Heart right ventricle (tissue), 16 donors: Measurements from ENCODE around the gene MIF4GD. TPM values are rescaled to one million over a fixed set of nuclear protein-coding genes. Genes with fewer than 3 reads are reported as not detected.

Experiments used
- ATAC-seq, 8 donors: fragments of 200-7000 bp; cut with Tn5 transposase; one replicate each; pipeline ENCODE4 v1.9.1; 2020; ENCODE audit warnings: mild to moderate bottlenecking in 8 of 8, moderate library complexity in 8 of 8, moderate number of reproducible peaks in 1 of 8
- DNase-seq, 2 donors: peaks; one replicate each; pipeline ENCODE4 v3.0.0-alpha.2; 2020
- H3K27ac ChIP-seq, 10 donors: fragments of 200-600 bp; sonication (generic) in 2 of 10; one replicate each; pipeline versions ENCODE4 v1.5.0 to v1.8.0; 2020 to 2022; ENCODE audit warnings: mild to moderate bottlenecking in 3 of 10
- H3K27me3 ChIP-seq, 7 donors: fragments of 200-600 bp; one replicate each; pipeline ENCODE4 v1.8.0; 2021 to 2022; ENCODE audit warnings: mild to moderate bottlenecking in 2 of 7
- H3K36me3 ChIP-seq, 9 donors: fragments of 200-600 bp; sonication (generic) in 1 of 9; one replicate each; pipeline versions ENCODE4 v1.5.0 to v1.8.0; 2020 to 2022; ENCODE audit warnings: mild to moderate bottlenecking in 2 of 9
- H3K4me1 ChIP-seq, 9 donors: fragments of 200-600 bp; sonication (generic) in 1 of 9; one replicate each; pipeline versions ENCODE4 v1.5.0 to v1.8.0; 2020 to 2022; ENCODE audit warnings: mild to moderate bottlenecking in 4 of 9
- H3K4me3 ChIP-seq, 10 donors: fragments of 200-600 bp; sonication (generic) in 2 of 10; one replicate each; pipeline versions ENCODE4 v1.5.0 to v1.8.0; 2020 to 2022; ENCODE audit warnings: mild to moderate bottlenecking in 7 of 10, moderate library complexity in 2 of 10
- H3K9me3 ChIP-seq, 11 donors: fragments of 200-600 bp in 10 of 11; sonication (generic) in 2 of 11; one replicate each; pipeline versions ENCODE4 v1.5.0 to v1.8.0; 2013 to 2022; ENCODE audit warnings: mild to moderate bottlenecking in 2 of 11, control low read depth in 1 of 11, moderate library complexity in 1 of 11
- CTCF ChIP-seq, 9 donors: fragments of 200-600 bp; sonication (generic) in 2 of 9; IDR thresholded peaks; one replicate each; pipeline versions ENCODE4 v1.5.0 to v1.8.0; 2021 to 2022; ENCODE audit warnings: antibody characterized with exemption in 9 of 9, mild to moderate bottlenecking in 5 of 9, moderate library complexity in 1 of 9
- WGBS, 2 donors: extraction: QIAGEN DNeasy Blood & Tissue Kit; methylation state at CpG; one replicate each; pipeline ENCODE4 v1.1.7; 2013; ENCODE audit warnings: inconsistent platforms in 1 of 2; 5-methylcytosine and 5-hydroxymethylcytosine counted together
- intact Hi-C, 10 donors: fragments of 100-400 bp; cut with DNase I; formaldehyde crosslinking; loops; one replicate each; pipeline versions ENCODE4 v1.11.1 to v1.14.2; 2022
- polyA plus RNA-seq, 2 donors: library from polyadenylated mRNA; stranded (reverse); fragments of 200-250 nt; gene quantifications; one replicate each; pipeline ENCODE4 v1.2.3, GENCODE V29; 2013
- total RNA-seq, 10 donors: library from RNA; stranded (reverse); fragmentation: NEBNext Ultra II Directional in 3 of 10; extraction: Animal tissue kit (Norgen Biotek cat#: 25700) in 3 of 10; gene quantifications; one replicate each; pipeline versions ENCODE4 v1.2.1 to v1.2.4, GENCODE V29; 2021 to 2023
- donor health status: Arrhythmogenic right ventricular cardiomyopathy.
- donor health status: ischemic (EF 13 %, LVEDD 7.1; RV severe dilation, severe dysfunction).
- donor health status: healthy with polysubstance abuse.
- donor health status: DM: no; HTN: yes; CAD: no.
- donor health status: DM: no; HTN: no; CAD: no.
- donor health status: ischemic (EF 25% LVEDD 6.9; RV normal size, moderate dysfunction).
- donor health status: ischemic (EF 25% LVEDD 5.7; RV mildly dilated, moderate dysfunction).
- donor health status: healthy.
- donor health status: DM: yes; HTN: yes; CAD: no.
- donor health status: Ischemic cardiomyopathy.
- donor health status: ischemic (EF 35%, LVEDD 5.7; RV mildly dilated, moderate dysfunction).
- donor health status: nonischemic (EF 11% LVEDD 7.7; RV severe dilation, severe dysfunction).
- donor health status: DM: yes; HTN: yes; CAD: no.
- donor health status: PGD.
- donor health status: ischemic (EF 29% LVEDD 5.4; RV normal size, mild dysfunction).
- donor health status: nonischemic (EF 23%, LVEDD 6.1; RV moderate dilation, normal function).

The MIF4GD gene
- total and polyA plus RNA-seq, 12 donors: 7.5 to 27.7 (median 15.6) TPM

DNA sequence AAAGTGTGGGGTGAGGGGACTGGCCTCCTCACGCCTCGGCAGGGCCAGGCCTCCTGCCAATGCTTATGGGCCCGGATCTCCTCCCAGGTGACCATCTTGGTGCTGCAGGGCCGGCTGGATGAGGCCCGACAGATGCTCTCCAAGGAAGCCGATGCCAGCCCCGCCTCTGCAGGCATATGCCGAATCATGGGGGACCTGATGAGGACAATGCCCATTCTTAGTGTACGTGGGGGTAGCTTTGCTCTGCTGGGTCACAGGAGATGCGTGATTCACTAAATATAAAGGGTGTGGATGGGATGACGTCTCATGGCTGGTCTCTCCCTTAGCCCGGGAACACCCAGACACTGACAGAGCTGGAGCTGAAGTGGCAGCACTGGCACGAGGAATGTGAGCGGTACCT, 46.0 kb downstream of the MIF4GD start:
- H3K27me3 ChIP-seq: no peaks in the 10 kb centered on the region
- no peak overlapping the region for H3K27ac ChIP-seq
- H3K36me3 ChIP-seq: peaks cover 0 to 99% (median 26%) of the 10 kb centered on the region in 9 donors
- DNase-seq (no peak), ATAC-seq (no peak)
- no peak overlapping the region for H3K4me3 ChIP-seq
- intact Hi-C loops: no loop called here
- no peak for TF ChIP-seq CTCF (IDR thresholded peaks at IDR 0.05)
- no peaks in the 10 kb centered on the region for H3K9me3 ChIP-seq
- 78 to 80% methylated on average over 14 of the region's 14 CpGs for WGBS, 2 donors
- peaks cover 0 to 15% (median 0%) of the 10 kb centered on the region in 9 donors for H3K4me1 ChIP-seq

DNA sequence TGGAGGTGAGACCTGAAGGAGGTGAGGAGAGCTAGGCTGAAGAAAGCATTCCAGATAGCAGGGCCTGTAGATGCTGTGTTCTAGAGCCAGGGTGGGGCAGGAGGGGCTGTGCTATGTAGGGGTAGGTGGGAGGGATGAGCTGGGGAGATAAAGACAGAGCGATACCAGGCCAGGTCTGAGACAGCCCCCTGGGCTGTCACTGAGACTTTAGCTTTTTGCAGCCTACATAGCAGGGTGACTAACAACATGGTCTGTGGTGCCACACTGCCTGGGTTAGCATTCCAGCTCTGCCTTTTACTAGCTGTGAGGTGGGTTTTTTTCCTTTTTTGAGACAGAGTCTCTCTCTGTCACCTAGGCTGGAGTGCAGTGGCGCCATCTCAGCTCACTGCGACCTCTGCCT, 51.2 kb downstream of the MIF4GD start:
- intact Hi-C loops: no loop called here
- H3K4me1 ChIP-seq: no peaks in the 10 kb centered on the region
- DNase-seq: no peak
- H3K9me3 ChIP-seq: no peaks in the 10 kb centered on the region
- peaks cover 0 to 100% (median 50%) of the 10 kb centered on the region in 9 donors for H3K36me3 ChIP-seq
- TF ChIP-seq CTCF (IDR thresholded peaks at IDR 0.05): no peak
- WGBS, 2 donors: 93 to 94% methylated on average over 3 of the region's 3 CpGs
- ATAC-seq: no peak
- no peak overlapping the region for H3K4me3 ChIP-seq
- no peaks in the 10 kb centered on the region for H3K27me3 ChIP-seq
- H3K27ac ChIP-seq: no peak overlapping the region

GRCh38 chr17:75218131-75218530, 52.9 kb downstream of the MIF4GD start:
- H3K4me1 ChIP-seq: no peaks in the 10 kb centered on the region

More at GRCh38 chr17:75218131-75218530, 52.9 kb downstream of the MIF4GD start:
- no peak for DNase-seq
- no peaks in the 10 kb centered on the region for H3K27me3 ChIP-seq
- no peak for ATAC-seq
- intact Hi-C loops: no loop called here
- no peaks in the 10 kb centered on the region for H3K9me3 ChIP-seq
- H3K27ac ChIP-seq: no peak overlapping the region
- H3K36me3 ChIP-seq: peaks cover 0 to 100% (median 64%) of the 10 kb centered on the region in 9 donors
- no peak overlapping the region for H3K4me3 ChIP-seq
- WGBS, 2 donors: 88 to 90% methylated on average over 6 of the region's 6 CpGs
- no peak for TF ChIP-seq CTCF (IDR thresholded peaks at IDR 0.05)

Other genes with a start within 250 kb of the MIF4GD start
- gene ATP5PD, start 224.3 kb downstream of the MIF4GD start, total RNA-seq: 1,000 to 10,000 TPM in 1 of 10 donors, 100 to 1,000 TPM in 9; 678 to 1,003 (median 867) TPM
- gene ATP5PD, start 224.3 kb downstream of the MIF4GD start, polyA plus RNA-seq: 1,000 to 10,000 TPM in 1 of 2 donors, 100 to 1,000 TPM in 1; 870 to 2,296 TPM
- gene KCTD2, start 224.0 kb downstream of the MIF4GD start, total RNA-seq: 10 to 100 TPM; 19.6 to 41.1 (median 29.6) TPM
- 10 to 100 TPM; 11.8 to 19.2 TPM for gene KCTD2, start 224.0 kb downstream of the MIF4GD start, polyA plus RNA-seq
- 10 to 100 TPM in 8 of 10 donors, 1 to 10 TPM in 2; 7.5 to 17.4 (median 11.9) TPM for gene SLC16A5, start 183.3 kb downstream of the MIF4GD start, total RNA-seq
- 10 to 100 TPM in 1 of 2 donors, 1 to 10 TPM in 1; 3.6 to 12.4 TPM for gene SLC16A5, start 183.3 kb downstream of the MIF4GD start, polyA plus RNA-seq
- 1 to 10 TPM; 4.7 to 7.9 (median 5.2) TPM for gene ARMC7, start 161.3 kb downstream of the MIF4GD start, total RNA-seq
- gene ARMC7, start 161.3 kb downstream of the MIF4GD start, polyA plus RNA-seq: 1 to 10 TPM; 3.1 to 7.2 TPM
- gene NT5C, start 139.5 kb downstream of the MIF4GD start, total RNA-seq: 10 to 100 TPM; 17.1 to 33.3 (median 21.6) TPM
- 10 to 100 TPM; 50.0 to 71.7 TPM for gene NT5C, start 139.5 kb downstream of the MIF4GD start, polyA plus RNA-seq
- gene JPT1, start 116.7 kb downstream of the MIF4GD start, total RNA-seq: 10 to 100 TPM in 8 of 10 donors, 1 to 10 TPM in 2; 6.7 to 30.0 (median 12.6) TPM
- 10 to 100 TPM; 32.6 to 61.6 TPM for gene JPT1, start 116.7 kb downstream of the MIF4GD start, polyA plus RNA-seq
- gene SUMO2, start 88.3 kb downstream of the MIF4GD start, total RNA-seq: 100 to 1,000 TPM; 187 to 258 (median 218) TPM
- 10 to 100 TPM; 47.9 to 57.1 TPM for gene SUMO2, start 88.3 kb downstream of the MIF4GD start, polyA plus RNA-seq
- 10 to 100 TPM; 16.2 to 28.4 (median 20.4) TPM for gene NUP85, start 65.6 kb downstream of the MIF4GD start, total RNA-seq
- 10 to 100 TPM; 31.3 to 39.0 TPM for gene NUP85, start 65.6 kb downstream of the MIF4GD start, polyA plus RNA-seq
- 10 to 100 TPM; 16.0 to 30.2 (median 21.7) TPM for gene GGA3, start 9.6 kb downstream of the MIF4GD start, total RNA-seq
- 10 to 100 TPM; 13.1 to 20.3 TPM for gene GGA3, start 9.6 kb downstream of the MIF4GD start, polyA plus RNA-seq
- 100 to 1,000 TPM; 124 to 179 (median 151) TPM for gene MRPS7, start 9.4 kb downstream of the MIF4GD start, total RNA-seq
- gene MRPS7, start 9.4 kb downstream of the MIF4GD start, polyA plus RNA-seq: 100 to 1,000 TPM in 1 of 2 donors, 10 to 100 TPM in 1; 98.9 to 118 TPM
- 10 to 100 TPM in 6 of 10 donors, 1 to 10 TPM in 4; 6.8 to 19.2 (median 11.3) TPM for gene SLC25A19, start 18.2 kb upstream of the MIF4GD start, total RNA-seq
- gene SLC25A19, start 18.2 kb upstream of the MIF4GD start, polyA plus RNA-seq: 10 to 100 TPM; 19.7 to 23.2 TPM
- gene GRB2, start 134.4 kb upstream of the MIF4GD start, total RNA-seq: 10 to 100 TPM; 43.9 to 85.5 (median 52.0) TPM
- gene GRB2, start 134.4 kb upstream of the MIF4GD start, polyA plus RNA-seq: 10 to 100 TPM; 23.5 to 54.0 TPM
- gene TMEM94, start 185.4 kb upstream of the MIF4GD start, total RNA-seq: 10 to 100 TPM; 29.0 to 66.7 (median 41.3) TPM
- 10 to 100 TPM; 25.6 to 56.1 TPM for gene TMEM94, start 185.4 kb upstream of the MIF4GD start, polyA plus RNA-seq
- gene CASKIN2, start 244.3 kb upstream of the MIF4GD start, total RNA-seq: 10 to 100 TPM; 29.0 to 59.2 (median 37.2) TPM
- 10 to 100 TPM; 17.6 to 31.2 TPM for gene CASKIN2, start 244.3 kb upstream of the MIF4GD start, polyA plus RNA-seq
- gene TSEN54, start 245.3 kb upstream of the MIF4GD start, total RNA-seq: 1 to 10 TPM; 4.2 to 9.9 (median 6.1) TPM
- 10 to 100 TPM; 13.6 to 18.1 TPM for gene TSEN54, start 245.3 kb upstream of the MIF4GD start, polyA plus RNA-seq